ENCODE measurements around the gene ADGRF4.

The ADGRF4 gene

DNA sequence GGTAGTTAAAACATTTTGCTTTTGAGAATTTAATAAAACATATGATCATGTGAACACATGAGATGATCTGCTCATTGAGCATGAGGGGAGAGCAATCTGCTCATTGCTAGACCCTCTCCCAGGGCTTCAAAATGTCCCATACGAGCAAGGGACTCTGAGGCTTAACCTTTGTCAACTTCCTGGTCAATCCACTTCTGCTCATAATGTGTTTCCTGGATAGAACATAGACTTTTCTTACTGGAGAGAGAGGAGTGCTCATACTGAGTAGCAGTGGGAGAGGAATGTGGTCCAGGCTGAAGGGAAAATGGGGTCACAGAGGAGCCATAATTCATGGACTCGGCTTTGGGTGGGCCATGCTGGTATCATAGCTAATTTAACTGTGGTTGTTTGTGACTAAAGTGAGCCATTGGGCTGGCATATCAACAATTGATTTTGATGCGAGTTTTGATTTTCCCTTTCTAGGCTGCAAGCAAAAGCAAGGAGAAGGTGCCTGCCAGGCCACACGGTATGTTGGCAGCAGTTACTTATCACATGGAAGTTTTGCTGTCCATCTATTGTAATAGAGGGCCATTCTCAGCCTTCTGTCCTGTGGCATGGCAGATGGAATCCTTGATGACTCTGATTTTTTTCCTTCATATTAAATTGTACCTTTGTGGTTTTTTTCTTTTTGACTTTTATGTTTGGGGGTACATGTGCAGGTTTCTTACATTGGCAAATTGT lies 20.8 kb upstream of the ADGRF4 start:
- Mint-ChIP-seq H3K4me3 (no peak overlapping the region), H3K9me3 (no peaks in the 10 kb centered on the region), H3K36me3 (no peaks in the 10 kb centered on the region), H3K4me1 (no peaks in the 10 kb centered on the region), H3K27me3 (peaks cover 3% of the 10 kb centered on the region), H3K27ac (no peak overlapping the region)

GRCh38 chr6:47678739-47679138 lies 19.6 kb upstream of the ADGRF4 start:
- Mint-ChIP-seq H3K4me1 (no peaks in the 10 kb centered on the region), H3K4me3 (no peak overlapping the region), H3K27me3 (no peaks in the 10 kb centered on the region), H3K36me3 (no peaks in the 10 kb centered on the region), H3K9me3 (no peaks in the 10 kb centered on the region), H3K27ac (no peak overlapping the region)

DNA sequence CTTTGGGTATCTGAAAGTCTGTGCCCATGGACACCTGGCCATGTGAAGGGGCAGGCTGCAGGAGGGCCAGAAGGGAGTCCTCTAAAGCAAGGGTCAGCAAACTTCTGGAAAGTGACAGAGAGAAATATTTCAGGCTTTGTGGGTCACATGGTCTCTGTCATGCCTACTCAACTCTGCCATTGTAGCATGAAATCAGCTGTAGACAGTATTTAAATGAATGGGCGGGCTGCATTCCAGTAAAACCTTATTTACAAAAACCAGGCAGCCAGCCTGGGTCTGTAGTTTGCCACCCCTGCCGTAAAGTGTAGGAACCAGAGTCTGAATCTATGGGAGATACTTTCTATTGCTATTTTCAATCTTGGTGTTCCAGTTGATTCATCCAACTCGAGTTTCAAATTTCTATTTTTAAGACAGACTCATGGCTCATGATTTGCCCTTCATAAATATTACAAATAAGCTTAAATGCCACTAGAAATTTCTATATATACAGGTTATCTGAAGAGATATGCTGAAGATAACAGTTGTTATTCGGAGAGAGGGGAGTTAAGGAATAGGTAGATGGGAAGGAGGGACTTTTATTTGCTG lies 19.0 kb upstream of the ADGRF4 start:
- no peak overlapping the region for H3K27ac Mint-ChIP-seq
- H3K27me3 Mint-ChIP-seq: no peaks in the 10 kb centered on the region

GRCh38 chr6:47680051-47680450 lies 18.3 kb upstream of the ADGRF4 start:
- no peaks in the 10 kb centered on the region for H3K9me3 Mint-ChIP-seq
- no peaks in the 10 kb centered on the region for H3K36me3 Mint-ChIP-seq
- H3K4me1 Mint-ChIP-seq: no peaks in the 10 kb centered on the region
- no peak overlapping the region for H3K4me3 Mint-ChIP-seq
- no peaks in the 10 kb centered on the region for H3K27me3 Mint-ChIP-seq
- H3K27ac Mint-ChIP-seq: no peak overlapping the region

More for the DNA sequence above, 19.0 kb upstream of the ADGRF4 start:
- H3K9me3 Mint-ChIP-seq: no peaks in the 10 kb centered on the region
- H3K4me3 Mint-ChIP-seq: no peak overlapping the region
- H3K36me3 Mint-ChIP-seq: no peaks in the 10 kb centered on the region
- no peaks in the 10 kb centered on the region for H3K4me1 Mint-ChIP-seq

DNA sequence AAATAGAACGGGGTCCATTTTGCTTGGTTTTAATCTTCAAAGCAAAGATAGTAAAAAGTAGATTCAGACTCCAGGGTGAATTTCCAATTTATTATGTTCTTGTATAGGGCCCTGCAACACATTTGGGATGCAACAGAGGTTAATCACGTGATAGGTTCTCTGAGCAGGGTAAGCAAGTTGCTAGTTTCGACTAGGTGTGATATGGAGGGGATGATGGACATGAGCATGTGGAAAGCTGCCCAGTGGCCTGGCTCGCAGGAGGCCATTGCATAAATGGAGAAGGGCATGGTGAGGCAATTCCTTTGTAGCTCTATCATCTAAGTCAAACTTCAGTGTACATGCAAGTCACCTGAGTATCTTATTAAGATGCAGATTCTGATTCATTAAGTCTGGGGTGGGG lies 17.7 kb upstream of the ADGRF4 start:
- H3K27me3 Mint-ChIP-seq: no peaks in the 10 kb centered on the region
- no peaks in the 10 kb centered on the region for H3K4me1 Mint-ChIP-seq

DNA sequence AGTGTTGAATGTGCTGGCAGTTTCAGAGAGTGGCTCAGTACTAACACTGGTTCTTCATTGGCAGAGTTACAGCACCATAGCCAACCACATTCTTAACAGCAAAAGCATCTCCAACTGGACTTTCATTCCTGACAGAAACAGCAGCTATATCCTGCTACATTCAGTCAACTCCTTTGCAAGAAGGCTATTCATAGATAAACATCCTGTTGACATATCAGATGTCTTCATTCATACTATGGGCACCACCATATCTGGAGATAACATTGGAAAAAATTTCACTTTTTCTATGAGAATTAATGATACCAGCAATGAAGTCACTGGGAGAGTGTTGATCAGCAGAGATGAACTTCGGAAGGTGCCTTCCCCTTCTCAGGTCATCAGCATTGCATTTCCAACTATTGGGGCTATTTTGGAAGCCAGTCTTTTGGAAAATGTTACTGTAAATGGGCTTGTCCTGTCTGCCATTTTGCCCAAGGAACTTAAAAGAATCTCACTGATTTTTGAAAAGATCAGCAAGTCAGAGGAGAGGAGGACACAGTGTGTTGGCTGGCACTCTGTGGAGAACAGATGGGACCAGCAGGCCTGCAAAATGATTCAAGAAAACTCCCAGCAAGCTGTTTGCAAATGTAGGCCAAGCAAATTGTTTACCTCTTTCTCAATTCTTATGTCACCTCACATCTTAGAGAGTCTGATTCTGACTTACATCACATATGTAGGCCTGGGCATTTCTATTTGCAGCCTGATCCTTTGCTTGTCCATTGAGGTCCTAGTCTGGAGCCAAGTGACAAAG lies 17.0 kb upstream of the ADGRF4 start:
- H3K27ac Mint-ChIP-seq: no peak overlapping the region
- no peaks in the 10 kb centered on the region for H3K27me3 Mint-ChIP-seq
- H3K36me3 Mint-ChIP-seq: no peaks in the 10 kb centered on the region
- H3K4me1 Mint-ChIP-seq: no peaks in the 10 kb centered on the region
- no peak overlapping the region for H3K4me3 Mint-ChIP-seq
- H3K9me3 Mint-ChIP-seq: no peaks in the 10 kb centered on the region

More for the DNA sequence above, 17.7 kb upstream of the ADGRF4 start:
- Mint-ChIP-seq H3K36me3 (no peaks in the 10 kb centered on the region), H3K27ac (no peak overlapping the region), H3K9me3 (no peaks in the 10 kb centered on the region), H3K4me3 (no peak overlapping the region)

- Mint-ChIP-seq H3K27ac (no peak overlapping the region), H3K36me3 (no peaks in the 10 kb centered on the region), H3K4me1 (no peaks in the 10 kb centered on the region)
These were observed 12.0 kb upstream of the ADGRF4 start for GRCh38 chr6:47686411-47686810.

DNA sequence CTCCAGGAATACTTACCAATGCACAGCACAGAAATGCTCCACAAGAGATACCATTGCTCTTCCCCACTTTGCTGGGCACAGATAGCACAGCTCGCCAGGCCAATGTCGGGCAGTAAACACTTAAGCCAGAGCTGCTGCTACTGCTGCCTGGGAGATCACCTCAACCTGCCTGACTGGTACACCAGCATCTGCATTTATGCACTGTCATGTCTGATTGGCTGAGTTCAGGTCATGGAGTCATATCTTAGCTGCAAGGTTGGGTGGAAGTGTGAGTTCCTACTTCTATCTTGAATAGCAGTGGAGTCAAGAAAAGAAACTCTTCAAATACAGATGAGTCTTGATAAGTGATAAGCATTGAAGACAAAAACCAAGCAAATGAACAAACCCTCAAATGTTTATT lies 10.9 kb upstream of the ADGRF4 start:
- H3K9me3 Mint-ChIP-seq: no peaks in the 10 kb centered on the region
- H3K4me1 Mint-ChIP-seq: no peaks in the 10 kb centered on the region
- H3K36me3 Mint-ChIP-seq: no peaks in the 10 kb centered on the region
- peaks cover 5% of the 10 kb centered on the region for H3K27me3 Mint-ChIP-seq
- no peak overlapping the region for H3K4me3 Mint-ChIP-seq
- H3K27ac Mint-ChIP-seq: no peak overlapping the region

More at GRCh38 chr6:47686411-47686810, 12.0 kb upstream of the ADGRF4 start:
- Mint-ChIP-seq H3K27me3 (peaks cover 5% of the 10 kb centered on the region), H3K4me3 (no peak overlapping the region), H3K9me3 (no peaks in the 10 kb centered on the region)

GRCh38 chr6:47690214-47690613 lies 8.2 kb upstream of the ADGRF4 start:
- no peak overlapping the region for H3K27ac Mint-ChIP-seq
- peaks cover 5% of the 10 kb centered on the region for H3K27me3 Mint-ChIP-seq
- no peaks in the 10 kb centered on the region for H3K36me3 Mint-ChIP-seq
- H3K4me3 Mint-ChIP-seq: no peak overlapping the region
- no peaks in the 10 kb centered on the region for H3K9me3 Mint-ChIP-seq
- H3K4me1 Mint-ChIP-seq: no peaks in the 10 kb centered on the region

DNA sequence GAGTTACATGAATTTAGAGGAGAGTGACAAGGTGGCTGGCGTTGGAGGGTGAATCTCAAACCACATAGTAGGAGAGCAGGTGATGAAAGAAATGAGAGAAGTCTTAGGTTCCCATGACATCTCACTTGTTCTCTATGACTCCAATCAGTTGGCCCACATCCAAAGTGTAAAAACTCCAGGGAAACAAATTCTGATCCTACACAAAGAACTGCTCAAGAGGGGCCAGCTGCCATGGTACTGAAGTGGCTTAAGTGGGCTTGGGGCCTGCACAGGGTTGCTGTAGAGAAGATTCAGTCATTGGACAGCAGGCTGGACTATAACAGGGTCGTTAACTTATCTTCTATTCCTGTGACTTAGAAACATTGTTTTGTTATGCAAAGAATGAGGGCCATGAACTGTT lies 7.6 kb upstream of the ADGRF4 start:
- Mint-ChIP-seq H3K9me3 (no peaks in the 10 kb centered on the region), H3K27me3 (peaks cover 5% of the 10 kb centered on the region), H3K27ac (no peak overlapping the region), H3K36me3 (no peaks in the 10 kb centered on the region), H3K4me3 (no peak overlapping the region), H3K4me1 (no peaks in the 10 kb centered on the region)

DNA sequence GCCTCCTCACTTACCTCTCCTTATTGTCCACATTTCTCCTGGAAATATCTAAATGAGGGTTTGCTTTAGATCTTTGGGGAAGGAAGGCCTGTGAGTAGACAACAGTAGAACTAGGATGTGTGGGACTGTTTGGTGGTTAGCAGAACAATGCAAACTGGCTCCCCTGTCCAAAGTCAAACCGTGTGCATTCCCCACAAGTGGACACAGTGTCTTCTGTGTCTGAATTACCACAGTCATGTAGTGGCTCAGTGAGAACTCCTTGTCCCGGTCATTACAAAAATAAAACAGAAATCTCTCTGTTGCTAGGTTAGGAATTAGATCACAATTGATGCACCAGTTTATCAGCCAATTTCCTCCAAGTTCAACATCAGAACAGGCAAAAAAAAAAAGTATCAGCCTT lies 455 bp upstream of the ADGRF4 start:
- H3K27me3 Mint-ChIP-seq: peaks cover 1% of the 10 kb centered on the region
- no peak overlapping the region for H3K4me3 Mint-ChIP-seq
- no peaks in the 10 kb centered on the region for H3K9me3 Mint-ChIP-seq
- H3K36me3 Mint-ChIP-seq: no peaks in the 10 kb centered on the region
- no peaks in the 10 kb centered on the region for H3K4me1 Mint-ChIP-seq
- no peak overlapping the region for H3K27ac Mint-ChIP-seq

GRCh38 chr6:47700053-47700452 lies 1.7 kb downstream of the ADGRF4 start:
- no peaks in the 10 kb centered on the region for H3K36me3 Mint-ChIP-seq
- H3K27me3 Mint-ChIP-seq: peaks cover 1% of the 10 kb centered on the region
- no peaks in the 10 kb centered on the region for H3K4me1 Mint-ChIP-seq
- no peak overlapping the region for H3K27ac Mint-ChIP-seq
- H3K9me3 Mint-ChIP-seq: no peaks in the 10 kb centered on the region
- H3K4me3 Mint-ChIP-seq: no peak overlapping the region

- Mint-ChIP-seq H3K4me3 (no peak overlapping the region), H3K27ac (no peak overlapping the region), H3K4me1 (no peaks in the 10 kb centered on the region), H3K9me3 (no peaks in the 10 kb centered on the region), H3K36me3 (no peaks in the 10 kb centered on the region), H3K27me3 (peaks cover 1% of the 10 kb centered on the region)
These were observed 2.2 kb downstream of the ADGRF4 start for GRCh38 chr6:47700596-47700995.

GRCh38 chr6:47701363-47701762 lies 3.0 kb downstream of the ADGRF4 start:
- no peaks in the 10 kb centered on the region for H3K9me3 Mint-ChIP-seq
- H3K4me3 Mint-ChIP-seq: no peak overlapping the region
- H3K27ac Mint-ChIP-seq: no peak overlapping the region
- H3K27me3 Mint-ChIP-seq: peaks cover 1% of the 10 kb centered on the region
- no peaks in the 10 kb centered on the region for H3K4me1 Mint-ChIP-seq
- no peaks in the 10 kb centered on the region for H3K36me3 Mint-ChIP-seq

DNA sequence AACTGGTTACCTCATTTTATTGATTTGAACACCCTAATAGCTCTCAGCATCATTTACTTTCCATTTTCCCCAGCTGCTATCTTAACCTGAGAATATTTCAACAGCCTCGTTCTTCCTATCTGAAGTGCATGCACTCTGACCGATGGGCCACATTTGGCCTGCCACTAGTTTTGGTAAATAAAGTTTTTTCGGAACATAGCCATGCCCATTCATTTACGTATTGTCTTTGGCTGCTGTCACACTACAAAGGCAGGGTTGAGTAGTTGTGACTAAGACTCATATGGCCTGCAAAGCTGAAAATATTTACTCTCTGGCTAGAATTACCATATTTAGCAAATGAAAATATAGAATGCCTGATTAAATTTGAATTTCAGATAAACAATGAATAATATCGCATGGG lies 10.8 kb downstream of the ADGRF4 start:
- Mint-ChIP-seq H3K4me1 (no peaks in the 10 kb centered on the region), H3K4me3 (no peak overlapping the region), H3K9me3 (no peaks in the 10 kb centered on the region), H3K27ac (no peak overlapping the region), H3K27me3 (peaks cover 2% of the 10 kb centered on the region), H3K36me3 (no peaks in the 10 kb centered on the region)

- H3K9me3 Mint-ChIP-seq: no peaks in the 10 kb centered on the region
- H3K36me3 Mint-ChIP-seq: no peaks in the 10 kb centered on the region
- H3K4me3 Mint-ChIP-seq: no peak overlapping the region
- peaks cover 4% of the 10 kb centered on the region for H3K4me1 Mint-ChIP-seq
- H3K27me3 Mint-ChIP-seq: peaks cover 2% of the 10 kb centered on the region
- no peak overlapping the region for H3K27ac Mint-ChIP-seq
These were observed 11.9 kb downstream of the ADGRF4 start for GRCh38 chr6:47710295-47710694.
